MM.1S (cell line): ENCODE data around the gene MUC12.

Source experiments
- EZH2 ChIP-seq: fragments of 300-600 bp; sonication (generic); optimal IDR thresholded peaks from 2 replicates; pipeline ENCODE3; 2017; ENCODE audit warnings: low read depth, mild to moderate bottlenecking, antibody characterized with exemption, low read length, mixed read lengths
- EZH2phosphoT487 ChIP-seq: fragments of 300-600 bp; sonication (generic); IDR thresholded peaks from 2 replicates; pipeline ENCODE4 v1.6.1; 2018; ENCODE audit warnings: antibody characterized with exemption, low read length
- TF ChIP-seq, protein P1 (sequence below): fragments of 300-600 bp; sonication (generic); IDR thresholded peaks from 2 replicates; pipeline ENCODE4 v1.5.1; 2016; ENCODE audit warnings: antibody characterized with exemption, low read length, mixed read lengths

DNA sequence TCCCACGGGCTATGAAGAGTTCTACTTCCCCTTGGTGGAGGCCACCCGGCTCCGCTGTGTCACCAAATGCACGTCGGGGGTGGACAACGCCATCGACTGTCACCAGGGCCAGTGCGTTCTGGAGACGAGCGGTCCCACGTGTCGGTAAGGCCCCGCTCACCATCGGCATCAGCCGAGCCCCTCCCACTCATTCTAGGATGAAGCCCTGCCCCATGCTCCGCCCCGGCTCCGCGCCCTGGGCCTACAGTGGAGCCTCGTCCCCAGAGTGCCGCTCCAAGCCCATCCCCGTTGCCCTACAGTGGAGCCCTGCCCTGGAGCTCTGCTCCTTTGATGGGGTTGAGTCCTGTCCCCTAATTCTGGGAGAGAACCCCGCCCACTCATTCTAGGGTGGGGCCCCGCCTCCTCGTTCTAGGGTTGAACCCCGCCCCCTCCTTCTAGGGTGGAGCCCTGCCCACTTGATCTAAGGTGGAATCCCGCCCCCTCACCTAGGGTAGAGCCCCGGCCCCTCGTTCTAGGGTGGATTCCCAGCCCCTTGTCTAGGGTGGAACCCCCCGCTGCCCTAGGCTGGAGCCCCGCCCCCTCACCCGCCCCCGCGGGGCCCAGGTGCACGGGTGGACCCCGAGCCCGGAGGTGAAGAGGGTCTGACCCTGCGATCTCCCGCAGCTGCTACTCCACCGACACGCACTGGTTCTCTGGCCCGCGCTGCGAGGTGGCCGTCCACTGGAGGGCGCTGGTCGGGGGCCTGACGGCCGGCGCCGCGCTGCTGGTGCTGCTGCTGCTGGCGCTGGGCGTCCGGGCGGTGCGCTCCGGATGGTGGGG, 3.4 kb upstream of the MUC12 start:
- TF ChIP-seq EZH2, result no peak
- TF ChIP-seq, protein P1, sequence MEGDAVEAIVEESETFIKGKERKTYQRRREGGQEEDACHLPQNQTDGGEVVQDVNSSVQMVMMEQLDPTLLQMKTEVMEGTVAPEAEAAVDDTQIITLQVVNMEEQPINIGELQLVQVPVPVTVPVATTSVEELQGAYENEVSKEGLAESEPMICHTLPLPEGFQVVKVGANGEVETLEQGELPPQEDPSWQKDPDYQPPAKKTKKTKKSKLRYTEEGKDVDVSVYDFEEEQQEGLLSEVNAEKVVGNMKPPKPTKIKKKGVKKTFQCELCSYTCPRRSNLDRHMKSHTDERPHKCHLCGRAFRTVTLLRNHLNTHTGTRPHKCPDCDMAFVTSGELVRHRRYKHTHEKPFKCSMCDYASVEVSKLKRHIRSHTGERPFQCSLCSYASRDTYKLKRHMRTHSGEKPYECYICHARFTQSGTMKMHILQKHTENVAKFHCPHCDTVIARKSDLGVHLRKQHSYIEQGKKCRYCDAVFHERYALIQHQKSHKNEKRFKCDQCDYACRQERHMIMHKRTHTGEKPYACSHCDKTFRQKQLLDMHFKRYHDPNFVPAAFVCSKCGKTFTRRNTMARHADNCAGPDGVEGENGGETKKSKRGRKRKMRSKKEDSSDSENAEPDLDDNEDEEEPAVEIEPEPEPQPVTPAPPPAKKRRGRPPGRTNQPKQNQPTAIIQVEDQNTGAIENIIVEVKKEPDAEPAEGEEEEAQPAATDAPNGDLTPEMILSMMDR, result peak; percentile 56
- TF ChIP-seq EZH2phosphoT487, result no peak
